ENCODE results near the gene MEGF11.
"Not testable (repeated sequence)": the region's sequence is repeated elsewhere in the genome, so short reads cannot be mapped to it uniquely, and the experiment has no call there.

The MEGF11 gene

DNA sequence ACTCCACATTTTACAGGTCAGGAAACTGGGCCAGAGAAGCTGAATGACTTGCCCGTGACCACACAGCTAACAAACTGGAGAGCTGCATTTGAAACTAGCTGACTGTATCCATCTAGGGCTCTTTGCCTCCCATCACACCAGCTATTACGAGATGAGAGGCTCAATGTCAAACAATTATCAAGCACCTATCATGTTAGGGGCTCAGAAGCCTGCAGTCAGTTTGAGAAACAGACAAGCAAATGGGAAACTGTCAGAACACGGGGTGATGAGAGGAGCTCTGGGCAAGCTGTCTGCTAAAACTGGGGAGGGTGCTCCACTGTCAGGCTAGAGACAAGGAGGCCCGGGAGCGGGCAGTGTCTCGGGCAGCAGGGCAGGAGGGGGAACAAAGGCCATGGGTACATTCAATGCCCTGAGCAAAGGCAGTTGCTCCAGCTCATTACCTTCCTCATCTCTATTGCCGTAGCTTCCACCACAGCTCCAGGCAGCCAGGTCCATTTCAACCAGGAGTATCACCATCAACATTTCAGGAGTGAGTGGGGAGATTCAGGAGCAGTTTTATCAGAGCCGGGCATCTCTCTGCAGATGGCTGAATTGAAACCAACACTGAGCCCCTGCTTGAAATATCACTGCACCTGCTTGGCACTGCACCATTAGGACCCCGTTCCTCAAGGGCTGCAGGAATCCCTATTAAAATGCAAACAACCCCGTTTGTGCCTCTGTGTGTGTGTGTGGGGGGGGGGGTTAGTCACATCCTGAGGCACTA is 261.6 kb downstream of the MEGF11 start:
- no peak for DNase-seq

DNA sequence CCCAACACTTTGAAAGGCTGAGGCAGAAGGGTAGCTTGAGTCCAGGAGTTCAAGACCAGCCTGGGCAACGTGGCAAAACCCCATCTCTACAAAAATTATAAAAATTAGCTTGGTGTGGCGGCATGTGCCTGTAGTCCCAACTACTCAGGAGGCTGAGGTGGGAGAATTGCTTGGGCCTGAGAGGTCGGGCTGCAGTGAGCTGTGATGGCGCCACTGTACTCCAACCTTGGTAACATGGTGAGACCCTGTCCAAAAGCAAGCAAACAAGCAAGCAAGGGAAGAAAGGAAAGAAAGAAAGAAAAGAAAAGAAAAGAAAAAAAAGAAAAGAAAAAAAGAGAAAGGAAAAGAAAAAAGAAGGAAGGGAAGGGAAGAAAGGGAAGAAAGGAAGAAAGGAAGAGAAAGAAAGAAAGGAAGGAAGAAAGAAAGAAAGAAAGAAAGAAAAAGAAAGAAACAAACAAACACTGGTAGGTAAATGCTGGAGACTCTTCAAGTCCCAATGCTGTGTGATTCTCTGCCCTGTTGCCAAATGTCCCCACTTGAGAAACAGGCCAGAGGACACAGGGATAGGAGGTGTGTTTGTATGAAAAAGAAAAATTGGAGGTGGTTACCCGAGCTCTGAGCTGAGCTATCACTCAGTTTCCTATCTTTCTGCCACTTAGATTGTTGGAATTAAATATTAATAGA is 263.1 kb downstream of the MEGF11 start:
- no peak for DNase-seq

DNA sequence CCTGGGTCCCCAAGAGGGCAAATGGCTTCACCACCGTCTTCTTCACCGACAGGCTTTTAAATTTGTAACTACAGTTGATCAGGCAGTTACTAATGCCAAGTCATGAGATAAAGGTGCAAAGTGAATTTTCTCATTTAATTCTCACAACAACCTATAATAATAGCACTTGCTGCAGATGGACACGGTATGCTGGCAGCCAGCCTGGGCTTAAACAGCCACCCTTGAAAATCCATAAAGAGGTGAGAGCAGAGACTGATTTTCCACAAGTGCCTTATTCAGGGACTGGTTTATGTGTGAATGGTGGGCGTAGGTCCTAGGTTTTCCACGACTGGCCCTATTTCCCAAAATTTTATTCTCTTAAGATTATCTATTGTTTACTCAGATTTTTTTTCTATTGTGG is 266.4 kb downstream of the MEGF11 start:
- no peak for DNase-seq

DNA sequence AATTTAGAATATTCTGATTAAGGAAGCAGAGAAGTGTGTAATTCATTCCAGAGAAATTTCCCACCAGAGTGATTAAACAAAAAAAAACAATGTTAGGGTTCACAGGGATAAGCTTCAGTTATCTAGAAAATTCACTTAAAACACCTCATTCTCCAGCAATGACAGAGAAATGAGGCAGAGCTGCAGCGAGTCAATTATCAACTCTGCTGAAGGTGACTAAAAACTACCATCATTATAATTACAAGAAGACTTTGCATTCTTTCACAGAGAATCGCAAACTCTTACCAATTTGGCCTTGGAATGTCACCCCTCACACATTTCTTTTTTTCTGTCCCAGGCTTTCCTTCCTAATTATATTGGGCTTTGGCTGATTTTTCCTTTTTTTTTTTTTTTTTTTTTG is 267.1 kb downstream of the MEGF11 start:
- no peak for DNase-seq

DNA sequence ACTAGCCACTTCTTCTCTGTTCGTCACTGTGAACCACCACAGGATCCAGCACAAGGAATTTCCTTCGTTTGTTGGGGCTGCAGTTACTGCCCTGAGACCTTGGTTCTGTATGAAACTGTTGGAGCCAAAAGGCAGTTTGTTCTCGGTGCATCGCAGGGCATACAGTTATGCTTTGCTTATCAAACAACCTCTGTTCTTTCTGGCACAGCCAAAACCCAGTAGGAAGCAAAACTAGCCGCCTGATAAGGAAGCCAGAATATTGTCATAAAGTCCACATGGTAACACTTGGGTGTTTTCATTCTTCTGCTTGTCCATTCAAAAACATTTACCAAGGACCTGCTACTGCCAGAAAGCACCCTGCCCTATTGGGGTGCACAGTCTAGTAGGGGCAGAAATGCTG is 268.2 kb downstream of the MEGF11 start:
- DNase-seq, result no peak

DNA sequence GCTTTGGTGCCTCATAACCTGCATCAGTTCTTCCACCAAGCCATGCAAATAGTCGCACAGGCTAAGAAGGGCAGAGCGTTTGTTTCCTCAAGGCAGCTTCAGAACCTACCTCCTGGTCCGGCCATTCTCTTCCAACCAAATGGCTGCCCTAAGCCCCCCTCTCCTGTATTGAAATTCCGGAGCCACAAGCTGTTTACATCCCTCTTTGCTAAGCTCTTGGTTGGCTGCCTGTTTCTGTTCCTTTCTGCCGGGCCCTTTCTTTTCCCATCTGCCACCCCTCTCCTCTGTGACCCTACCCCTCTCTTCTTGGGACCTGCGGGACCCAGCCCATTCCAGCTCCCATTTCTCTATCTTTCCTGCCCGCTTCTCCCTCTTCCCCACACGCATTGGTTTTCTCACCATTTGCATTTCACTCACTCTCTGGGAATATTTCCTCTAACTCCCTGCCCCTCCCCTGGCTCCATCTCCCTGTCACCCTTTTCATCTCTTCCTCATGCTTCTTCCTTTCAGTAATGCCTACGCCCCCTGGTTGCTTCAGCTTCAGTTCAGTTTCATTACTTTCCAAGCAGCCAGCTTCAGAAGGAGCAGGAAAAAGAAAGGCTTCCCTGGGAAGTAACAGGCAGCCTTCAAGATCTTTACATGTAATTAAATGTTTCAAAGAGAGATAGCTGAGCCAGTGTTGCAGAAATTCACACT is 270.8 kb downstream of the MEGF11 start:
- DNase-seq, result no peak

DNA sequence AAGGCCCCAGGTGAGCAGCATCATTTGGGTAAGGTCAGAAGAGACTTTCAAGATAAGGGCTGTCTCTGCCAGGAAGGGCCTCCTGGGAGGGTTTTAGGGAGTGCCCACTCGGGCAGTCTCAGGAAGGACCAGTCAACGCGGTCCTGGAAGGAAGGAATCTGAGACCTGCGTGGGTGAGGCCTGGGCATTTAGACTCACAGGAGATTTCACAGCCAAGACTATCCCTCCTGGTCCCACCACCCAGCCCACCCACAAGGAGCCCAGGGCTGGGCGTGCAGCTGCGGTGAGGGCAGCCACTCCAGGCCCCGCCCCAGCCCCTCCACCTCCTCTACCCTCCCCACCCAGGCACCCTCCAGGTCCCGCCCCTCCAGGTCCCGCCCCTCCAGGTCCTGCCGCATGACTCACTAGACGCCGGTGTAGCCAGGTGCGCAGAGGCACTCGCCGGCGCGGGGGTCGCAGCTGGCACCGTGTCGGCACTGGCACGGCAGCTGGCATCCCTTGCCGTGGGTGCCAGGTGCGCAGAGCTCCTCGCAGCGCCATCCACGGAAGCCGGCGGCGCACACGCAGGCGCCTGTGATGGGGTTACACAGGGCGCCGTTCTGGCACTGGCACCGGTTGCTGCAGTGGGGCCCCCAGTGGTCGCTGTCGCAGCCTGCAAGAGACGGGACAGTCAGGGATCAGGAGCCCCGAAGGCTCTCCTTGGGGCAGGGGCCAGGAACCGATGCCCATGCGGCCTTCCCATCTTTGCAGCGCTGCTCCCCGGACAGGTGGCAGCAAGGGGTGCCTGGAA is 271.5 kb downstream of the MEGF11 start:
- DNase-seq, result peak; percentile 73

DNA sequence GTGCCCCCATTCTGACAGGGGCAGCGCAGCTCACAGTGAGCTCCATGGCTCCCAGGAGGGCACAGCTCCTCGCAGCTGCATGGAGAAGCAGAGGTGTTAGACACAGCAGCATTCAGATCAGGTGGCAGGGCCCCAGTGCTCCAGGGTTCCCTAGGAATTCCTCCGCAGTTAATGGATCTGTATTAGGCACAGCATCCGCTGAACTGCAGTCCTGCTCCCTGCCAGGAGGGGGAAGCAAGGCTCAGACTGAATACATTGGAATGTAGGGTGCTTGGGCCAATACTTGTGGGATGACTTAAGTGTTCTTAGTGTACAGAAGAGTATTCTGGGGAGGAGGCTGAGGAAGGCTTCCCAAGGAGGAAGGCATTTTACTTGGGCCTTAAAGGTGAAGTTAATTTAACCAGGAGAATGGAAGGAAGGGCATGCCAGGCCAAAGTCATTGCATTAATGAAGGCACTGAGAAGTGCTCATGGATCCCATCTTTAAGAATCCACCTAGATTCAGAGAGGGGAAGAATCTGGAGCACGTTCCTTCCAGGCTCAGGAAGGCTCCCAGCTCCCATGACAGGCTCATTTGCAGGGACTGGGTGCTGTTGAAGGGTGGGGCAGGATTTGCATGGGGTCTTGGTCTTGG is 272.6 kb downstream of the MEGF11 start:
- peak; percentile 14 for DNase-seq

DNA sequence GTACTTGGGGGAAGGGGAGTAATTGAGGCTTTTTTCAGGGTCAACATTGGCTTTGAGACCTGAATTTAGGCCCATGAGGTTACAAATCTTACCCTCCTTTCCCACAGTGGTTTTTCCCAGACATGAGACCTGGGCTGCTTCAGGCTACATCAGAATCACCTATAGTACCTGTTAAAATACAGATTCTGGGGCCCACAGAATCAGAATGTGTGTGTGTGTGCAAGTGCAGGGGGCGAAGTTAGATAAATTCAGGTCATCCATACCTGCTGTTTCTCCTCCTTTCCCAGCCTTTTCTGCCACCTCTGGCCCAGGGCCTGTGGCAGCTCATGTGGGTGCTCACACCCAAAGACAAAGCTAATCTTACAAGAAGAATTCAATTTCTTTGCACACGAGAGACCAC is 273.7 kb downstream of the MEGF11 start:
- DNase-seq, result no peak

DNA sequence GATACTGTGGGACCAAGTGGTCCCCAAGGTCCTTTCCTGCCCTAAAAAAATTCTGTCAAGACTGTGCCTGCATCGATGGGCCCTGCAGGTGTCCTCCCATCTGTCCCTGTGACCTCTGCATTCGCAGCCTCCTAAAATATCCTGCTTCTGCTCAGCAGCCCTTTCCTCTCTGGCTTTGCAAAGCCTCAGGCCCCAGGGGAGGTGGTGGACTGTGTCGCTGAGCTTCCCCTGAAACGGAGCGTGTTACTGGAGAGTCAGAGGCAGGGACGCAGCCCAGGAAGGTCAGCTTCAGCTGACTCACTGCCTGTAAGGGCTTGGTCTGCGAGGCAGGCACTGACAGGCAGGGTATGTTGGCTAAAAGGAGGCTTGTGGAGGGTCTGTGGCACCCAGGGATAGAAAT is 274.2 kb downstream of the MEGF11 start:
- DNase-seq, result no peak

DNA sequence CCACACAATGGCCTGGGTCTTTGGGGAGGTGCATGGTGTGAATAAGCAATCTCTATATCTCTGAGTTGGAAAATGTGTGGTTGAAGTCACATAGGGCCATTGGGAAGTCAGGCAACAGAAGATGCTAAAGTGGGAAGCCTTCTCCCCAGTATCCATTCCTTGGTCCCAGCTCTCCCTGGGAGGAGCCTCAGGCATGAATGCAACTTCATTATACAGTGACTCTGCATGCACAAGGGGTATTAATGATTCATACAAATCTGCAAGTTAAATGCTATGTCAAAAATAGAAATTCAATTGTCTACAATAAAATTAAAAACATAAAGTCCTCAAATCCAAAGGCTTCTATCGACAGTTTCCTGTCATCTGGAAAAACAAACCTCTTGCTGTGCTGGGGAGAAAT is 275.4 kb downstream of the MEGF11 start:
- DNase-seq, result no peak

DNA sequence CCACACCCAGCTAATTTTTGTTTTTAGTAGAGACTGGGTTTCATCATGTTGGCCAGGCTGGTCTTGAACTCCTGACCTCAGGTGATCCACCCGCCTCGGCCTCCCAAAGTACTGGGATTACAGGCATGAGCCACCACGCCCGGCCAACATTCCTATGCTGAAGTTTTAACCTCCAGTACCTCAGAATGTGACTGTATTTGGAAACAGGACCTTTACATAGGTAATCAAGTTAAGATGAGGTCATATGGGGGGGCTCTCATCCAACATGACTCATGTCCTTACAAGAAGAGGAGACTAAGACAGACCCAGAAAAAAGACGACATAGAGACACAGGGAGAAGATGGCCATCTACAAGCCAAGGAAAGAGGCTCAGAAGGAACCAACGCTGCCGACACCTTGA is 277.4 kb downstream of the MEGF11 start:
- DNase-seq, result not testable (repeated sequence)

DNA sequence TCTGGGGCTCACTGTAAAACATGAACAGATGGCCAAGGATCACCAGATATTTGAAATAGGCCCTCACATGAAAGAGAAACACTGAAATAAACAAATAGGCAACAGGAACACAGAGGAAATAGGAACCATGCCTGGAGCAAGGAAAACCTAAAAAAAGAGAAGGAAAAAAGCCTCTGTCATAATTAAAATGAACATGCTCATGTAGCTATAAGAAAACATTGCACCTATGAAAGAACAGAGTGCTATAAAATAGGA is 281.9 kb downstream of the MEGF11 start:
- no peak for DNase-seq

DNA sequence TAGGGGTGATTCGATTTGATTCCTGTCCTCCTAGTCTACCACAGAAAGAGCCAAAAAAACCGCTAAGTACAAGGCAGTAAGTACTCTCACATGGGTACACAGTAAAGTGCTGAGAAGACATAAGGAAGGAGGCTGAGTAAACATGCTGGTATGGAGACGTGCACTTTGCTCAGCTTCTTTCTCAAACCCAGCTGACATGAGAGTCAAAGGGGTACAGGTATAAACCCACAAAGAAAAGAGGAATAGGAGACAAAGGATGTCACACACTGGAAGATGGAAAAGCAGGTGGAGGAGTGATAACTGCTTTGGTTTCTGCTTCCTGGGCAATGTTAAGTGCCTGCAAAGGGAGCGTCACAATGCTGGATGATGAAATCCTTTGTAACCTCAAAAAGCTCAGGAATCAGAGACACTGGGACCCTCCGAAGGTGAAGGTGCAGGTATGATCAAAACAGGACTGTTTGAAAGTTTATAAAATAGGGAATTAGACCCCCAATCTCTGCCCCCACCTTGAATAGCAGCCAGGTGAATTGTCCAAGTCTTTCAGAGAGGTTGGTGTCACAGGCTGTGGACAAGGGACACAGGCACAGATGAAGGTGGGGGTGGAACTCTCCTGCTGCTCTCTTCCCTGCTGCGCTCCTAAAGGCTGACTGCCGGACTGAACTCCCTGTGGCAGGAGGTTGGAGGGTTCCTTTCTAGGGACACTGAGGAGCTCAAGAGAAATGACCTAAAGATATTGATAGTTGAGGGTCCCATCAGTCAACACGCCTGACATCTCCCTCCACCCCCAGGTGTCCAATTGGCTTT is 282.4 kb downstream of the MEGF11 start:
- DNase-seq, result no peak

DNA sequence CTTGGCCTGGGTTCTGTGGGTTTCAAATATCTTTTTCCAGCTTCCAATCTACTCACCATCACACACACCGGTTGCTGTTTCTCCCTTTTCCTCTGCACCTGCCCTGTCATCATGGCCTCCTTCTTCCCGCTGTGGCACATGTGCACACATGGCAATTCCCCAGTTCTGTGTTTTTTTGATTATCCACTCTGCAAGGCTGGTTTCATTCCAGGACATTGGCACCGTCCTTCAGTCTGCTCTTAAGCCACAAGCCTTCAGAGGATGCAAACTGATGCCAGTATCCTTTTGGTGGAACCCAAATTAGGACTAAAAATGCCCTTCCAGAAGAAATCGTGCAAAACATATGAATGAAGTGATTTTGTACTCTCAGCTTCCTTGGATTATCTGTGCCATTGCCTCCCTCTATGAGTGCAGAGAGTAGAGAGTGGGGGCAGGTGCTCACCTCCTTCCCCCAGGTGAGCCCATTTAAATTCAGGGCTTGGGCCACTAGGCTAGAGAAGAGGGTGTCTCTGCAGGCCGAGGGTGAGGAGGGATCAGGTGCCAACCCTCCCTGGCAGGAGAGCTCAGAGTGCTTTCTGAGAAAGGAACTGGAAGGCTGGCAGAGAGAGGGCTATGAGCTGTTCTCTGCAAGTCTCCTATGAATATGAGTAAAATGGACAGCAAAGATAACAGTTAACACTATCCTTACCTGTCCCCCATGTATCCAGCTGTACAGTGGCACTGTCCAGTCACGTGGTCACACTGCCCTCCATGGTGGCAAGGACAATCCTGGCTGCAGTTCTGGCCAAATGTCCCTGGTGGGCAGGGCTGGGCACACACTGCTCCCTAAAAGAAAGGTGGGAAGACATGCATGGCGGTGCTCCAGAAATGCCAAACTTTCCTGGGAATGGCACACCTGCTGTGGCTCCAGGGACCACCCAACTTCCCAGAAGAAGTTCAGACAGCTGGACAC is 283.4 kb downstream of the MEGF11 start:
- DNase-seq, result no peak

DNA sequence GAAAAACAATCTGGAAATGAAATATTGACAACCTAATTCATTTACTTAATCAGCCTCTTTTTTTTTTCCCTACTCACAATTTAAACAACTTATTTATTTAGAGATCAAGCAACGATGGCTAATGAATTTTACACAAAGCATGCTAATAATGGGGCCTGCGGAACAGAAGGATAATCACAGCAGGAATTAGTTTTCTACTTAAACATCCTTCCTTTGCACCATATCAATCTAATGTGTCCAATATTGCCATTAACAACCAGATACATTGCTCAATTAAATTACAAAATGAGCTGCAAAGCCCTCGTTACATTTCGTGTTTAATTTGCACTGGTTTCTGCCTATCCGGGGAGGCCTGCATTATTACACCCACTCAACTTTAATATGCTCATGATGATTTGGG is 285.0 kb downstream of the MEGF11 start:
- DNase-seq, result no peak

DNA sequence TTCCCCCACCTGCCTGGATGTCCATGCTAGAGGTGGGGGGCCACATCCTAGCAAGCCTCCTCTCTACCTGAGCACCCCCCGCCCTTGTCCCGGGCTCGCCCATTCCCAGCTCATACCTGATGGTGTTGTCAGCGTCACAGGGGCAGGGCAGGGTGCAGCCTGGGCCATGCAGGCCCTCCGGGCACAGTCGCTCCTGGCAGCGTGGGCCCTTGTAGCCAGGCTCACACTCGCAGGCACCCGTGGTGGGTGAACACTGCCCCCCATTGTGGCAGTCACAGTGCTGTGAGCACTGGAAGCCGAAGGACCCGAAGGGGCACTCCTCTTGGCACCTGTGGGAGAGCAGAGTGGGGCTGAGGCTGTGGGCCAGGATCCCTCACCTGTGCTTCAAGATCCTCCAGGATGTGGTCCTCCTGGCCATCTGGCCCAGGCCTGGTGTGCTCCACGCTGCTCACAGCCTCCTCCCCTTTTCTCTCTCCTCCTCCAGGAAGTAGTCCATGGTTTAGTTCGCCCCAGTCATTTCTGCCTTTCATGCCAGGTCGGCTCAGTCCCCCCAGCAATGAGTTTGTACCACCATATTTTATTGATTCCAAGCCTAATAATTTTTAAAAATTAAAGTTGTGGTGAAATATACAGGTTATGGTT is 288.6 kb downstream of the MEGF11 start:
- no peak for DNase-seq

DNA sequence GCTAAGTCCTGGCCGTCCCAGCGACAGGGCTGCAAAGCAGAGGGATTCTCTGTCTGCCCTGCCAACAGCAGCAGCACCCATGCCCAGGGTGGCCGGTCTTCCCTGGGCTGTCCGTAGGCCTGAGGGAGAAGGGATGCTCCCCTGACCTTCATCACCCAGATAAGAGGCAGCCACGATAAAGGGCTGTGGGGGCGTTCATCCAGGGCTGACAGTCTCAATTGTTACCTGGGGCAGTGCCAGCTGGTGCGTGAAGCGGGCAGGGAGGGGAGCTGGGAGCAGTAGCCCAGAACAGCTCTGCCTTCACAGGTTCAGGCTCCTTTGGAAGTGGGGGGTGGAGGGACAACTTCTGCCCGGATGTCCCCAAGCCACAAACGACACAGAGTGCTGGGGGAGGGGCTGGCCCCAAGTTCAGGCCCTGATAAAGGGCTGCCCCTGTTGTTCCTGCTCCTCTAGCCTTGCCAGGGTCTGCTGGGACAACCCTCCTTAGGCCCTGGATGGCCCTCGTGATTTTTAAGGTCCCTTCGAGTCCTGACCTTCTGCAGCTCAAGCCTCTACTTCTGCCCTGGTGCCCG is 289.6 kb downstream of the MEGF11 start:
- DNase-seq, result no peak

DNA sequence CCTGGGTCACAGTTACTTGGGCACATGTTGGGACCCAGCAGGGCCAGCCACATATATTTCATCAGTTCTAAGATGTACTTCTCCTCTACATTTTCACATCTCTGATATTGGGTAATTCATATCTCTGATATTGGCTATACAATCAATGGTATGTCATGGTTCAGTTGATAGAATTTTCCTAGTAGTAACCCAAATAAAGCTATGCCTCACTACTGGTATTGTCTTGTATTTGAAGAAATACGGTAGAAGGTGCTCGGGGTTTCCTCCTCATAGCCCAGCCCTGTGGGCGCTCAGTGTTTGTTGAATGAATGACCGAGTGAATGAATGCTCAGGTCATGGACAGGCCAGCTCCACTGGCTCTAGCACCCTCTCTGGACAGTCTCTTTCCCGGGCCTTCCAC is 290.2 kb downstream of the MEGF11 start:
- no peak for DNase-seq

DNA sequence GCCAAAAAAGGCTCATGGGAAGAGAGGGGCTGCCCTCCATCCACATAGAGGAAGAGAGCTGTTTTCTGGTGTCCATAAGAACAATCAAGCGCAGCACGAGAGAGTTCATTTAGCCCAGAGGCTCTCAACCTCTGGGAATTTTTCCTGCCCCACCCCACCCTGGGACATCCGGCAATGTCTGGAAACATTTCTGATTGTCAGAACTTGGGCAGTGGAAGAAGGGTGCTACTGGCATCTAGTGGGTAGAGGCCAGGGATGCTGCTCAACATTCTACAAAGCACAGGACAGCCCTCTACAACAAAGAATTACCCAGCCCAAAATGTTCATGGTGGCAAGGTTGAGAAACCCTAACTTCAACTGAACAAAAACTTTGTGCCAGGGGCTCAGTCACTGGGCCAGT is 291.4 kb downstream of the MEGF11 start:
- DNase-seq, result no peak
